GM20000 (cell line): Measurements from ENCODE around the gene GEMIN7.
"Not testable (repeated sequence)": the region's sequence is repeated elsewhere in the genome, so short reads cannot be mapped to it uniquely, and the experiment has no call there.

ENCODE experiments used
- DNase-seq: peaks from one replicate; pipeline ENCODE4 v3.0.0; 2012; ENCODE audit warnings: low spot score
- CTCF ChIP-seq: IDR thresholded peaks from 2 replicates; pipeline ENCODE4 v1.5.1; 2012; ENCODE audit warnings: mild to moderate bottlenecking, control low read depth; ENCODE audit errors: extremely low read depth, missing control alignments

Gene GEMIN7

GRCh38 chr19:45102481-45102880 is 23.4 kb downstream of the GEMIN7 start:
- DNase-seq = no peak
- TF ChIP-seq CTCF = no peak

DNA sequence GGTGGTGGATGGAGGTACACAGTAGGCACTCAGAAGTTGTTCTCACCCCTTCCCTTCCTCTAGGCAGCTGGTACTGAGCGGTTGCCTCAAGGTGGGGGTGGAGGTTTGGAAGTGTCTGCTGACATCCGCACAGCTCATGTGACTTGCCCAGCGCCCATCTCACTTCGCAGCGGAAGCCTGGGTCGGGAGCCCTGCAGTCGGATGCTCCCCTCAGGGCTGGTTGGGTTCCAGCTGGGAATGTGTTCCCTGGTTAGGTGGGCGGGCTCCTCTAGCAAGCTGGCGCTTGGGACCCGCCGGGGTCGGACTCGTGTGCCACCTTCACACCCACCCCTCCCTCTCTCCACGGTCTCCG is 24.1 kb downstream of the GEMIN7 start:
- TF ChIP-seq CTCF = no peak
- DNase-seq = peak; percentile 51

DNA sequence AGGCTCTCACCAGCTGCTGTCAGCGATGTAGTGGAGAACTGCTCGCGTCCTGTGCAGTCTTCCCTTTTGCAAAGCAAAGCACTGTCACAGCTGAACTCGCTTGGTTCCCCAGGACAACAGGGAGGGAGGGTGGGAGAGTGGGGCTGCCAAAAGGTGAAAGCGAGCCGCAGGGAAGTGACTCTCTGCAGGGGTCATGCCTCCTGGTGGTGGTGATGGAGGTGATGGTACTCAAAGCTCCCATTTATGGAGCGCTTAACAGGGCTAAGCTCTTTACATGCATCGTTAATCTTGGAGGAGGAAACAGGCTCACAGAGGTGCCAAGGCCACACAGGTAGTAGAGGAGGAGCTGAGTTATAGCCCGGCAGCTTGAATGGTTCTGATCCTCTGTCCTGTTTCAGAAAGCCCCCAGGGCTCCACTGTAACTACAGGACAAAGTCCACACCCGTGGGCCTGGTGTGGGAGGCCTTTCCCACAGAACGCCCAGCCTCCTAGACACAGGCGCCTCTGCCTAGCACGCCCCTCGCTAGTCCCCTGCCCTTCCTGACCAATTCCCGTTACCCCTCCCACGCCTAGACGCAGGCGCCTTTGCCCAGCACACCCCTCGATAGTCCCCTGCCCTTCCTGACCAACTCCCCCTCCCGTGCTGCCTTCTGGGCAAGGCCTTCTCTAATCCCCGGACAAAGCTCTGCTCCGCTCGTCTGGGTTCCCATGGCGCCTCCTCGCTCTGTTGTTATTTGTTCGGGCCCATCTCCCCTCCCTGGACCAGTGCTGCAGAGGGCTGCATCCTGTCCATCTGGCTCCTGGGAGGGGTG is 24.7 kb downstream of the GEMIN7 start:
- no peak for DNase-seq
- no peak for TF ChIP-seq CTCF

- no peak for DNase-seq
Measured at GRCh38 chr19:45104658-45105349, 25.7 kb downstream of the GEMIN7 start.

DNA sequence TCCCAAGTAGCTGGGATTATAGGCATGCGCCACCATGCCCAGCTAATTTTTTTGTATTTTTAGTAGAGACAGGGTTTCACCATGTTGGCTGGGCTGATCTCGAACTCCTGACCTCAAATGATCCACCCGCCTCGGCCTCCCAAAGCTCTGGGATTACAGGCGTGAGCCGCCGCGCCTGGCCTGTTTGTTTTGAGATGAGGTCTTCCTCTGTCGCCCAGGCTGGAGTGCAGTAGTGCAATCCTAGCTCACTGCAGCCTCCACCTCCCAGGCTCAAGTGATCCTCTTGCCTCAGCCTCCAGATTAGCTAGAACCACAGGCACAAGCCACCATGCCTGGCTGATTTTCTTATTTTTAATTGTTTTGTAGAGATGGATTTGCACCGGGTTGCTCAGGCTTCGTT is 27.3 kb downstream of the GEMIN7 start:
- DNase-seq = not testable (repeated sequence)

More at GRCh38 chr19:45104658-45105349, 25.7 kb downstream of the GEMIN7 start:
- TF ChIP-seq CTCF = no peak

- no peak for TF ChIP-seq CTCF
- no peak for DNase-seq
Measured at GRCh38 chr19:45107621-45108150, 28.6 kb downstream of the GEMIN7 start.

DNA sequence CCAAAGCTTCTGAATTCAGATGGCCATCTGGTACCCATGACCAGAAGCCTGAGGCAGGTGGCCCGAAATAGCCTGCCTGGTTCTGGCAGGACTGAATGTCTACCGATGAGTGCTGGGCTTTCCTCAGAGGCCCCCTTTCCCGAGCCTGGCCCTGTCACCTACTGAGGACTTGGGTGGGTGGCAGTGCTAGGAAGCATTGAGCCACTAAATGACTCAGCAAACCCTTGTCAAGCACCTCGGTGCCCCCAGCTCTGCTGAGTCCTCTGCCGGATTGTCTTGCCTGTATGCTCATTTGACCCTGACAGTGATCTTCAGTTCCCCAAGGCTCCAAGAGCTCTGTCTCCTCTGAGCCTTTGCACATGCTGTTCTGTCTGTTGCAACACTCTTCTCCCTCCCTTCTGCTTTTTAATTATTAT is 31.8 kb downstream of the GEMIN7 start:
- peak; percentile 30 for DNase-seq

More for the DNA sequence above, 31.8 kb downstream of the GEMIN7 start:
- no peak for TF ChIP-seq CTCF
